Measurements from ENCODE around the gene GLIS1. TPM values are rescaled to one million over a fixed set of nuclear protein-coding genes. Genes with fewer than 3 reads are reported as not detected.

The GLIS1 gene
- total and polyA plus RNA-seq, 8 donors, result 0.20 to 4.8 (median 0.55) TPM; not detected in 1

GRCh38 chr1:53460211-53460634, 278.7 kb downstream of the GLIS1 start:
- Histone ChIP-seq H3K27ac (no peak overlapping the region), H3K36me3 (no peaks in the 10 kb centered on the region), H3K4me1 (no peaks in the 10 kb centered on the region), H3K9me3 (no peaks in the 10 kb centered on the region), H3K4me3 (no peak overlapping the region), H3K27me3 (peaks cover 0 to 4% (median 0%) of the 10 kb centered on the region in 3 donors)
- intact Hi-C loops (cut with DNase I; ENCODE audit: low total_unique reads), result no loop called here
- TF ChIP-seq CTCF (IDR thresholded peaks at IDR 0.05), result no peak
- no peak for TF ChIP-seq POLR2AphosphoS5 (IDR thresholded peaks at IDR 0.05)
- no peak for TF ChIP-seq EP300 (IDR thresholded peaks at IDR 0.05)
- TF ChIP-seq POLR2A (IDR thresholded peaks at IDR 0.05), result no peak
- no peak for DNase-seq
- 90 to 95% (median 94%) methylated on average over 22 to 25 of the region's 25 CpGs for WGBS, 5 donors

- 88 to 96% (median 94%) methylated on average over 45 to 82 of the region's 82 CpGs for WGBS, 5 donors
- H3K9me3 ChIP-seq, result no peaks in the 10 kb centered on the region
- H3K36me3 ChIP-seq, result no peaks in the 10 kb centered on the region
- DNase-seq, result no peak
- intact Hi-C loops (cut with DNase I; ENCODE audit: low total_unique reads), result no loop called here
- H3K4me3 ChIP-seq, result no peak within 1 kb of the TSS
- no peaks in the 10 kb centered on the region for H3K4me1 ChIP-seq
- H3K27me3 ChIP-seq, result peaks cover 0 to 4% (median 0%) of the 10 kb centered on the region in 3 donors
- H3K27ac ChIP-seq, result no peak within 1 kb of the TSS
- TF ChIP-seq EP300 (IDR thresholded peaks at IDR 0.05), result no peak
- TF ChIP-seq POLR2AphosphoS5 (IDR thresholded peaks at IDR 0.05), result no peak
- TF ChIP-seq POLR2A (IDR thresholded peaks at IDR 0.05), result no peak
- TF ChIP-seq CTCF (IDR thresholded peaks at IDR 0.05), result no peak
Measured at GRCh38 chr1:53459321-53460175, 279.4 kb downstream of the GLIS1 start, which contains the start of gene DMRTB1. Gene DMRTB1 (plus strand): TSS chr1:53459399. CDS start chr1:53459454, 55 bp downstream.

- 75 to 86% (median 84%) methylated on average over 3 of the region's 3 CpGs for WGBS, 5 donors
- H3K4me1 ChIP-seq, result no peaks in the 10 kb centered on the region
- TF ChIP-seq POLR2AphosphoS5 (IDR thresholded peaks at IDR 0.05) (no peak), CTCF (IDR thresholded peaks at IDR 0.05) (no peak), POLR2A (IDR thresholded peaks at IDR 0.05) (no peak), EP300 (IDR thresholded peaks at IDR 0.05) (no peak)
- H3K36me3 ChIP-seq, result no peaks in the 10 kb centered on the region
- DNase-seq, result no peak
- H3K9me3 ChIP-seq, result no peaks in the 10 kb centered on the region
- peaks cover 0 to 7% (median 4%) of the 10 kb centered on the region in 3 donors for H3K27me3 ChIP-seq
- intact Hi-C loops (cut with DNase I; ENCODE audit: low total_unique reads), result no loop called here
- no peak overlapping the region for H3K27ac ChIP-seq
- H3K4me3 ChIP-seq, result no peak overlapping the region
Measured at GRCh38 chr1:53458634-53459033, 280.3 kb downstream of the GLIS1 start.

Small RNA genes within 50 kb of the gene (small RNA-seq; reads per million reads assigned to genes)
- gene RF00418 (0 reads per million in 4 donors), gene RNU7-95P (0 reads per million in 4 donors)

Other genes with a start within 250 kb of the GLIS1 start
- gene NDC1, start 99.1 kb upstream of the GLIS1 start, total RNA-seq, result 10 to 100 TPM in 3 of 5 donors, 1 to 10 TPM in 2; 6.4 to 46.9 (median 14.2) TPM
- gene NDC1, start 99.1 kb upstream of the GLIS1 start, polyA plus RNA-seq, result 1 to 10 TPM; 2.6 to 5.1 (median 4.0) TPM
- gene YIPF1, start 150.6 kb upstream of the GLIS1 start, total RNA-seq, result 10 to 100 TPM in 4 of 5 donors, 1 to 10 TPM in 1; 7.6 to 44.3 (median 14.1) TPM
- gene YIPF1, start 150.6 kb upstream of the GLIS1 start, polyA plus RNA-seq, result 10 to 100 TPM; 23.3 to 29.9 (median 26.1) TPM
- gene DIO1, start 155.0 kb upstream of the GLIS1 start, total RNA-seq, result not detected
- gene DIO1, start 155.0 kb upstream of the GLIS1 start, polyA plus RNA-seq, result not detected
- 10 to 100 TPM in 4 of 5 donors, 1 to 10 TPM in 1; 5.8 to 71.2 (median 43.3) TPM for gene IFT25, start 206.5 kb upstream of the GLIS1 start, total RNA-seq
- 10 to 100 TPM; 38.2 to 45.2 (median 38.4) TPM for gene IFT25, start 206.5 kb upstream of the GLIS1 start, polyA plus RNA-seq
- 10 to 100 TPM in 2 of 5 donors, 1 to 10 TPM in 3; 2.9 to 23.5 (median 9.4) TPM for gene LRRC42, start 207.2 kb upstream of the GLIS1 start, total RNA-seq
- gene LRRC42, start 207.2 kb upstream of the GLIS1 start, polyA plus RNA-seq, result 10 to 100 TPM; 11.7 to 18.6 (median 17.3) TPM

Measured in stomach (tissue), 9 donors.